Heart left ventricle (tissue), 13 donors: ENCODE data around the gene AKAP6.

Source experiments
- CTCF ChIP-seq, 12 donors: fragments of 200-600 bp; sonication (generic) in 4 of 12; IDR thresholded peaks; one replicate each; pipeline versions ENCODE4 v1.5.0 to v1.8.0; 2018 to 2022; ENCODE audit warnings: antibody characterized with exemption in 12 of 12, mild to moderate bottlenecking in 5 of 12
- POLR2A ChIP-seq, 2 donors: fragments of 450-650 bp; IDR thresholded peaks; one replicate each; pipeline ENCODE4 v1.6.1; 2017; ENCODE audit warnings: antibody characterized with exemption in 2 of 2, mild to moderate bottlenecking in 2 of 2, moderate library complexity in 2 of 2
- donor health status: ischemic (EF 13 %, LVEDD 7.1; RV severe dilation, severe dysfunction).
- donor health status: DM: no; HTN: yes; CAD: no.
- donor health status: DM: no; HTN: no; CAD: no.
- donor health status: ischemic (EF 25% LVEDD 6.9; RV normal size, moderate dysfunction).
- donor health status: ischemic (EF 25% LVEDD 5.7; RV mildly dilated, moderate dysfunction).
- donor health status: ischemic (EF 35%, LVEDD 5.7; RV mildly dilated, moderate dysfunction).
- donor health status: nonischemic (EF 11% LVEDD 7.7; RV severe dilation, severe dysfunction).
- donor health status: DM: yes; HTN: yes; CAD: no.
- donor health status: PGD.
- donor health status: ischemic (EF 29% LVEDD 5.4; RV normal size, mild dysfunction).
- donor health status: nonischemic (EF 23%, LVEDD 6.1; RV moderate dilation, normal function).

DNA sequence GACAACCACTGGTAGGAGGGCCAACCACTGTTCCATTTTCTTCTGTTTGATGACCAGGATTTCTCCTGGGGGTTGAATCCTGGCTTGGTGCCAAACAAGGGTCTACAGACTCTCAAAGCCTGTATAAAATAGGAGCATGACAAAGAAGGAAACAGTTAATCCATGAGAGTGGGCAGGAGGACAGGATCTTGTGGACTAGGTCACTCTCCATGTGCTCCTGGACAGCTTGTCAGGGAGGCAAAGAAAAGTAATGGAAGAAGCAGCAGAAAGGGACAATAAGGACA lies 243.7 kb downstream of the AKAP6 start:
- TF ChIP-seq CTCF (IDR thresholded peaks at IDR 0.05) (no peak), POLR2A (IDR thresholded peaks at IDR 0.05) (no peak)
